HG03139 (cell line): Measurements from ENCODE around the gene ATP1A4.
"Not testable (repeated sequence)": the region's sequence is repeated elsewhere in the genome, so short reads cannot be mapped to it uniquely, and the experiment has no call there.

Experiments used
- ATAC-seq: cut with Tn5 transposase; IDR thresholded peaks from one replicate; pipeline ENCODE4 v1.9.1; 2021; ENCODE audit not compliant: unreplicated experiment

ATP1A4 gene

DNA sequence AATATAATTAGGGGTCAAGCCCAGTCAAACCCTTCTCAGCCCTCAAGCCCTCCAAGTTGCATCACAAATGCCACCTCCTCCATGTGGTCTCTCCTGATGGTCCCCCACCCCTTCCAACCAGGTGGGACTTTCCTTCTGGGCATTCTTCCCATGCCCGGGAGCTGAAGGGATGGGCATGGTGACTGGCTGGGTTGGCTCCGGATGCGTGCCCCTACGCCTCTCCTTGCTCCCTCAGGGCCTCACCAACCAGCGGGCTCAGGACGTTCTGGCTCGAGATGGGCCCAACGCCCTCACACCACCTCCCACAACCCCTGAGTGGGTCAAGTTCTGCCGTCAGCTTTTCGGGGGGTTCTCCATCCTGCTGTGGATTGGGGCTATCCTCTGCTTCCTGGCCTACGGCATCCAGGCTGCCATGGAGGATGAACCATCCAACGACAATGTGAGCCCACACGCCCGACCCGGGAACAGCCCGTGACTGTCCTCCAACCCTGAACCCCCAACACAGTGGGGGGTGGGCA lies 28.4 kb upstream of the ATP1A4 start:
- ATAC-seq = no peak

- no peak for ATAC-seq
Observed at GRCh38 chr1:160123726-160124125, 27.7 kb upstream of the ATP1A4 start.

DNA sequence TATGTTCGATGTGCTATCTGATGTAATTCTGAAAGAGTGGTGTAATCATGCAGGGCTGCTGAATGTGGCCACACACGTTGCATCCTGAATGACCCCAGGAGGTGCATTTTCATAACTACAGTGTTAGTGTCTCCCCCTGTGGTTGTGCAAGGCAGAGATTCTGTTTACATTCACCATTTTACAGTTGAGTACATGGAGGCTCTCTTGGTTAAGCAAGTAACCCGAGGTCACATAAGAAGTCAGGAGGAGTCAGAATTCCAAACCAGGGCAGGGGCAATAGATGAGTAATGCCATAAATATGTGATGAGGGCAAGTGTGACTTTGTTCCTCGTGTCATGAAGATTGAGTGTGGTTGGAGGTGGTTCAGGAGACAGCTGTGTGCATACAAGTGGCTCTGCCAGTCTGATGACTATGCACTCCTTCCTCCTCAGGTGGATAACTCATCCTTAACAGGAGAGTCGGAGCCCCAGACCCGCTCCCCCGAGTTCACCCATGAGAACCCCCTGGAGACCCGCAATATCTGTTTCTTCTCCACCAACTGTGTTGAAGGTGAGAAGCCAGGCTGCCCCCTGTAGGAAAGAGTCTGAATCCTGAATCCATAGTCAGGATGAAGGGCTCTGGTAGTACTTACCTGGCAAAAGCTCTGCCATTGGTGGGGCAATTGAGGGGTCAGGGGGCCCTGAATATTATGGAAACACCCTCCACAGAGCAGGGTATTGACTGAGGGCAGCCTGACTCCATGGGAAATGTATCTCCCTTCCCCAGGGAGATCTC lies 26.5 kb upstream of the ATP1A4 start:
- no peak for ATAC-seq

DNA sequence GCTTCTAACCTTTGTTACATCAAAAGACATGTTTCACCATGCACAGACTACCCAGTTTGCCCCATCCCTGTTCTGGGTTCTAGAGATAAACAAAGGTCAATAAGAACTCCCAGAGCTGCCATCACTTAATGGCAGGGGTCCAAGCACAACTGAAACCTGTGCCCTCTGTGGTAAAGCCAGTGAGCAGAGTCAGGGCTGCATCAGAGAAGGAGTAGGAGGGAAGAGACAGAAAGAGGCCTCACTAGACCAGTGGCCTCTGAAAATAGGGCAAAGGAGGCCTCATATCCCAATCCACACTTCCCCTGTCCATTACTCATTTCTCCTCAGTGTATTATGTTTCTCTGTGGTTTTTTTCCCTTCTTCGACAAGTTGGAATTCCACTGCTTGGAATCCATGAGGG lies 25.7 kb upstream of the ATP1A4 start:
- ATAC-seq = no peak

- ATAC-seq = not testable (repeated sequence)
Observed at GRCh38 chr1:160126342-160126741, 25.1 kb upstream of the ATP1A4 start.

DNA sequence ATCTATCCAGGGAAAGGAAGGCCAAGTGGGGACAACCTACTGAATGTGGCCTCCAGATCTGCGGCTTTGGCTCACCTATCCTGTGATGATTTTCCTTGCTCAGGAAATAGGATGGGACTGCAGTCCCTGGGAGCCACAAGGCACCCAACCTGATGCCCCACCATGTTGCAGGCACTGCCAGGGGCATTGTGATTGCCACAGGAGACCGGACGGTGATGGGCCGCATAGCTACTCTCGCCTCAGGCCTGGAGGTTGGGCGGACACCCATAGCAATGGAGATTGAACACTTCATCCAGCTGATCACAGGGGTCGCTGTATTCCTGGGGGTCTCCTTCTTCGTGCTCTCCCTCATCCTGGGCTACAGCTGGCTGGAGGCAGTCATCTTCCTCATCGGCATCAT lies 24.0 kb upstream of the ATP1A4 start:
- no peak for ATAC-seq

DNA sequence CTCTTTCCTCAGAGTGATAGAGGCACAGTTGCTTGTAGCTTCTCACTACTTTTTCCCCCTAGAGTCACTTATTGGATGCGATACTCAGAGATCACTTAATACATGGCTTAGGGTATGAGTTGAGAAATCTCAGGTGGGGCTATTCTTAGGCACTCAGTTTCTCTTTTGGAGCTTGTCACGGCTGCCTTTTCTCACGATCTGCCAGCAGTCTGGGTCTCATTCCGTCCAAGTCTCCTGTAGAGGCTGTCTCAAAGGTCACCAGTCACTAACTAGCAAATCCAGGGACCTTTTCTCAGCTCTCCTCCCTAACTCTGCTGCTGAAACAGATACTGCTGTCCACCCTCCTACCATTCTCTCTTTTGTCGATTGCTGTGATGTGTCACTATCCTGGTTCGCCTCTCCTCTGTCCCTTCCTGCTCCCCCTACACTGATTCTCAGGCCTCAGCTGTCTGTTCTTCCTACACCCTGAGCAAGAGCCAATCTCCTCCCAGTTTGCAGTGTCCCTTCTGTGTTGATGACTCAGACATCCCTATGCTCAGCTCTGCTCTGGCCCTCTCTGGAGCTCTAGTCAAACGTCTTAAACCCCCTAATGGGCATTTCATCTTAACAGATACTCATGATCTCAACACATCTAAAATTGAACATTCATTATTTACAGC lies 23.4 kb upstream of the ATP1A4 start:
- ATAC-seq = no peak

- ATAC-seq = no peak
Observed at GRCh38 chr1:160128636-160129035, 22.8 kb upstream of the ATP1A4 start.

DNA sequence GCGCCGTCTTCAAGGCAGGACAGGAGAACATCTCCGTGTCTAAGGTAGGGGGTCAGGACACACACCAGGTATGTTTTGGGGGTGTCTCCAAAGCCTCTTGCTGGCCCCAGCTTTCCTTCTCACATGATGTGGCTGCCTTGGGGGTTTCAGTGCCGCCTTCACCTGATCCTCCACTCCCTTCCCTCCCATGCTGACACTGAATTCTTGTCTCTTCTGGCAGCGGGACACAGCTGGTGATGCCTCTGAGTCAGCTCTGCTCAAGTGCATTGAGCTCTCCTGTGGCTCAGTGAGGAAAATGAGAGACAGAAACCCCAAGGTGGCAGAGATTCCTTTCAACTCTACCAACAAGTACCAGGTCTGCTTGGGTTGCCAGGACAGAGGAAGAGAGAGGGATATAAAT lies 22.4 kb upstream of the ATP1A4 start:
- no peak for ATAC-seq

GRCh38 chr1:160129558-160129957 lies 21.8 kb upstream of the ATP1A4 start:
- no peak for ATAC-seq

DNA sequence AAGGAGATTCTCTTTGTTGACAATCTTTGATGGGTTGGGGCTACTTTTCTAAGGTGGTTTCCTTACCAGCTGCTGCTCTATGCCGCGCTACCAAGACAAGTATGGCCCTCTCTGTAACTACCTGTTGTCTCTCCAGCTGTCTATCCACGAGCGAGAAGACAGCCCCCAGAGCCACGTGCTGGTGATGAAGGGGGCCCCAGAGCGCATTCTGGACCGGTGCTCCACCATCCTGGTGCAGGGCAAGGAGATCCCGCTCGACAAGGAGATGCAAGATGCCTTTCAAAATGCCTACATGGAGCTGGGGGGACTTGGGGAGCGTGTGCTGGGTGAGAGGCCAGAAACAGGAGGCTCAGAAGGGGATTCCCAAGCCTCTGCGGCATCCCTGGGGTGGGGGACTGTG lies 21.4 kb upstream of the ATP1A4 start:
- ATAC-seq = no peak

DNA sequence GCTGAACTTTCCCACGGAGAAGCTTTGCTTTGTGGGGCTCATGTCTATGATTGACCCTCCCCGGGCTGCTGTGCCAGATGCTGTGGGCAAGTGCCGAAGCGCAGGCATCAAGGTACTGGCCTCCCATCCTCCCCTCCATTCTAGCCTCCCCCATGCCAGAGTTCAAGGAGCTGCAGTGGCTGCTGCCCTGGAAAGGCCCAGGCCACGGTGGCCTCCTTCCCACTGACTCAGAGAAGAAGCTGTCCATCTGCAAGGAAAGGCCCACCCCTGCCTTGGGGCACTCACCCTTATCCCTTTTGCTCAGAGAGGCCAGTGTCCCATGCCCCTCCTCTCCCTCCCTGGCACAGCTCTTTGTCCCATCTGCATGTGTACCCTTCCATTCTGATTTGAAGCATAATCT lies 20.9 kb upstream of the ATP1A4 start:
- ATAC-seq = no peak

GRCh38 chr1:160130939-160131338 lies 20.5 kb upstream of the ATP1A4 start:
- no peak for ATAC-seq

GRCh38 chr1:160131803-160132565 lies 19.4 kb upstream of the ATP1A4 start:
- ATAC-seq = no peak

GRCh38 chr1:160133990-160134770 lies 17.2 kb upstream of the ATP1A4 start:
- no peak for ATAC-seq

DNA sequence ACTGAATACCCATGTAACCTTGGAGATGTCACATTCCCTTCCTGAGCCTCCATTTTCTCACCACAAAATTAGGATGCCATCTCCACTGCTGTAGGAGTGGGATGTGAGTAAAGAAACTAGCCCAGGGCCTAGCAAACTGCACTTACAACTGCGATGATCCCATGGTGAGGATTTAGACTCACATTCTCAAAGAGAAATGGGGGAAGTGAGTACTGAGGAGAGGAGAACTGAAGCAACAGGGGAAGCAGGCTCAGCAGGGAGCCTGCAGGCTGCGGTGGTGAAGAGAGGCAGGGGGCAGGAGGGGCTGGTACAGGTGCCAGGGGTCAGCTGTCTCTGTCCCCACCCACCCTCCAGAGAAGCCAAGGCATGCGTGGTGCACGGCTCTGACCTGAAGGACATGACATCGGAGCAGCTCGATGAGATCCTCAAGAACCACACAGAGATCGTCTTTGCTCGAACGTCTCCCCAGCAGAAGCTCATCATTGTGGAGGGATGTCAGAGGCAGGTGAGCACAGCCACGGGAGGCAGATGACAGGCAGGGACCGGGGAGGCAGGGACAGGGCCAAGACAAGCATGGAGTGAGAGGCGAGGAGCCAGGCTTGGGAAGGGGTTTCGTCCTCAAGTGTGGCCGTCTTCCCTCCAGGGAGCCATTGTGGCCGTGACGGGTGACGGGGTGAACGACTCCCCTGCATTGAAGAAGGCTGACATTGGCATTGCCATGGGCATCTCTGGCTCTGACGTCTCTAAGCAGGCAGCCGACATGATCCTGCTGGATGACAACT lies 16.4 kb upstream of the ATP1A4 start:
- ATAC-seq = no peak

DNA sequence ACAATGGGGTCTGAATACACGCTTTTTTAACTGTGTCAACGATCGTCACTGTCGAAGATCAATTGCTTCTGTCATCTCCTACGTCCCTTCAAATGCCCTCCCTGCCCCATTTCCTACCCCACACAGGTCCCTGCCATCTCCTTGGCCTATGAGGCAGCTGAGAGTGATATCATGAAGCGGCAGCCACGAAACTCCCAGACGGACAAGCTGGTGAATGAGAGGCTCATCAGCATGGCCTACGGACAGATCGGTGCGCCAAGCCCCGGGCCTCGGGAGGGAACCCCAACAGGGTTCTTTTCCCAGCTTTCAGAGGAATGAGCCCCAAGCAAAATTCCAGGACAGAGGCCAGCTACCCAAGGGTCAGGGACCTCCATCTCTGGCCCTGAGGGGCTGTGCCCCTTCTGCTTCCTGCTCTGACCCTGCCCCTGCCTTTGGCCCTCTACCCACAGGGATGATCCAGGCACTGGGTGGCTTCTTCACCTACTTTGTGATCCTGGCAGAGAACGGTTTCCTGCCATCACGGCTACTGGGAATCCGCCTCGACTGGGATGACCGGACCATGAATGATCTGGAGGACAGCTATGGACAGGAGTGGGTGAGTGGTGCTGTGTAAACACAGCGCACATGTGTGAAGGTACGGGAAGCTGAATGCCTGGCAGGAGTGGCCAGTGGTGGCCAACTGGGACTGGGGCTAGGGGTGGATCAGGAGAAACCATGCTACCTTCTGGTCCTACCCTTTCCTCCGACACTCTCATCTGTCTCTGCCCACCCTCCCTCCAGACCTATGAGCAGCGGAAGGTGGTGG lies 15.1 kb upstream of the ATP1A4 start:
- ATAC-seq = no peak

- no peak for ATAC-seq
Observed at GRCh38 chr1:160136926-160137200, 14.5 kb upstream of the ATP1A4 start.

DNA sequence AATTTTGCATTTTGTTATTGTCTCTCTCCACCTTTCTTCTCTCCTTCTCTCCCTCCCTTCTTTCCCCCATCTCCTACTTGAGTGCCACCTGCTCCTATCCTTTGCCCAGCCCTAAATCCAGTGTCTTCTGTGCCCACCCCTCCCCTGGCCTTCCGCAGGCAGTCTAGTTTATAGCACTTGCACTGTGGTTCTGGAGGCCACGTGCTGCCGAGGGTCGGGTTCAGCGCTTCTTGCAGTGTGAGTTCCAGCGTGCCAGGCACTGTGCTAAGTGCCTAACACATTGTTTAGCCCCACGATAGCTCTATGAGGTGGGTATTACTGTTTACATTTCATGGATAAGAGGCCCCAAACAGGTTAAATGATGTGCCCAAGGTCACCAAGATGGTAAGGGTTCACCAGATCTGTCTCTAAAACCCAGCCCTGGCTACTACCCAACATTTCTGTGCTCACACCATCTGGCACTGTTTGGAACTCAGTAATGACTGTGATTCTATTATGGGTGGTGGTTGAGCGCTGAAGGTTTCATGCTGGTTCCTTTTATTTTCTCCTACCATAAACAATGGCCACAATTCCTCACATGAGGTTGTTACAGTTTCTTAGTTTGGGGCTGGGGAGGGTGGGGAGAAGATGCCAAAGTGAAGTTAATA lies 14.1 kb upstream of the ATP1A4 start:
- ATAC-seq = no peak
